DND-41 (cell line): Measurements from ENCODE around the gene ACSS1.

Experiments
- EZH2 ChIP-seq: IDR thresholded peaks from 3 replicates; pipeline ENCODE4 v1.6.1; 2012; ENCODE audit warnings: borderline replicate concordance, low read depth, mild to moderate bottlenecking, moderate library complexity, low read length, inconsistent platforms; ENCODE audit not compliant: severe bottlenecking
- TF ChIP-seq, protein P1 (sequence below): IDR thresholded peaks from 2 replicates; pipeline ENCODE4 v1.5.1; 2012; ENCODE audit warnings: borderline replicate concordance, low read length, moderate library complexity, mild to moderate bottlenecking; ENCODE audit not compliant: poor library complexity, severe bottlenecking; ENCODE audit errors: extremely low read depth

DNA sequence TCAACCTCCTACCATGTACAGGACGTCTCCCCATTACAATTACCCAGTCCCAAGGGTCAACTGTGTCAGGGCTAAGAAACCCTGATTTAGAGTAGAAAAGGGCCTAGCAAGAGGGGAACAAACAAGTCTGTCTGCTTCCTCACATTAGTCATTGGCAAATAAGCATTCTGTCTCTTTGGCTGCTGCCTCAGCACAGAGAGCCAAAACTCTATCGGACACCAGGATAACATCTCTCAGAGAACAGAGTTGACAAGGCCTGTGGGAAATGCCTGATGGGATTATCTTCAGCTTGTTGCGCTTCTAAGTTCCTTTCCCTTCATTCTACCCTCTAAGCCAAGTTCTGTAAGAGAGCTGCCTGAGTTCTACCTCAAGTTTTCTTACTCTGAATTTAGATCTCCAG is 43.0 kb upstream of the ACSS1 start:
- TF ChIP-seq, protein P1, sequence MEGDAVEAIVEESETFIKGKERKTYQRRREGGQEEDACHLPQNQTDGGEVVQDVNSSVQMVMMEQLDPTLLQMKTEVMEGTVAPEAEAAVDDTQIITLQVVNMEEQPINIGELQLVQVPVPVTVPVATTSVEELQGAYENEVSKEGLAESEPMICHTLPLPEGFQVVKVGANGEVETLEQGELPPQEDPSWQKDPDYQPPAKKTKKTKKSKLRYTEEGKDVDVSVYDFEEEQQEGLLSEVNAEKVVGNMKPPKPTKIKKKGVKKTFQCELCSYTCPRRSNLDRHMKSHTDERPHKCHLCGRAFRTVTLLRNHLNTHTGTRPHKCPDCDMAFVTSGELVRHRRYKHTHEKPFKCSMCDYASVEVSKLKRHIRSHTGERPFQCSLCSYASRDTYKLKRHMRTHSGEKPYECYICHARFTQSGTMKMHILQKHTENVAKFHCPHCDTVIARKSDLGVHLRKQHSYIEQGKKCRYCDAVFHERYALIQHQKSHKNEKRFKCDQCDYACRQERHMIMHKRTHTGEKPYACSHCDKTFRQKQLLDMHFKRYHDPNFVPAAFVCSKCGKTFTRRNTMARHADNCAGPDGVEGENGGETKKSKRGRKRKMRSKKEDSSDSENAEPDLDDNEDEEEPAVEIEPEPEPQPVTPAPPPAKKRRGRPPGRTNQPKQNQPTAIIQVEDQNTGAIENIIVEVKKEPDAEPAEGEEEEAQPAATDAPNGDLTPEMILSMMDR, result no peak
- TF ChIP-seq EZH2, result no peak
